GM12873 (cell line): Measurements from ENCODE around the gene MRPL36.

Experiments
- TF ChIP-seq, protein P1 (sequence below): IDR thresholded peaks from 2 replicates; pipeline ENCODE4 v1.5.1; 2012; ENCODE audit warnings: low read depth, mild to moderate bottlenecking, moderate library complexity, low read length, control low read depth; ENCODE audit not compliant: insufficient read depth; ENCODE audit errors: missing control alignments

The MRPL36 gene

DNA sequence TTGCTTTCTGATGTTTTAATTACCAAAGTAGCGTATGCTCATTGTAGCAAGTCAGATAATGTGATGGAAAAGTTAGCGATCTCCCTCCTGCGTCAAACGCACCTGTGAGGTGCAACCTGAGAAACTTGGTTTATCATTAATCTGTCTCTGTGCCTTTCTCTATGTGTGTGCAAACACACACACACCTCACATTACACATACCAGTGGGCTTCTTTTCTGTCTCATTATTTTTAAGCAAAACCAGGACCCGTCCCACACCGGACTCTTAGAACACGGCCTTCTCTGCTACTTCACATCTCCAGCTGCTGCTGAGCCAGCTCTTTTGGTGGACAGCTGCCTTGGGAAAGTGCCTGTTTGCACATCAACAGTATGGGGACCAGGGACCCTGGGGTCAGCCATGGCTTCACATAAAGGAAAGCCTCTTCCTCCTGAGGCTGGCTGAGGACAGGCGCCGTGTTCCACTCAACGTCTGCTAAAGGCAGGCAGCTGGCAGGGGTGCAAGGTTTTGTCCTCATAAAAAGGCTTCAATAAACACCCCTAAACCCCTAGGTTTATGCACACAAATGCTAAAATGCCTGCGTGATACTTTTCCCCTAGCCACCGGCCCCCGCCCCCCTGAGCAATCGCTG, 44.2 kb downstream of the MRPL36 start:
- TF ChIP-seq, protein P1, sequence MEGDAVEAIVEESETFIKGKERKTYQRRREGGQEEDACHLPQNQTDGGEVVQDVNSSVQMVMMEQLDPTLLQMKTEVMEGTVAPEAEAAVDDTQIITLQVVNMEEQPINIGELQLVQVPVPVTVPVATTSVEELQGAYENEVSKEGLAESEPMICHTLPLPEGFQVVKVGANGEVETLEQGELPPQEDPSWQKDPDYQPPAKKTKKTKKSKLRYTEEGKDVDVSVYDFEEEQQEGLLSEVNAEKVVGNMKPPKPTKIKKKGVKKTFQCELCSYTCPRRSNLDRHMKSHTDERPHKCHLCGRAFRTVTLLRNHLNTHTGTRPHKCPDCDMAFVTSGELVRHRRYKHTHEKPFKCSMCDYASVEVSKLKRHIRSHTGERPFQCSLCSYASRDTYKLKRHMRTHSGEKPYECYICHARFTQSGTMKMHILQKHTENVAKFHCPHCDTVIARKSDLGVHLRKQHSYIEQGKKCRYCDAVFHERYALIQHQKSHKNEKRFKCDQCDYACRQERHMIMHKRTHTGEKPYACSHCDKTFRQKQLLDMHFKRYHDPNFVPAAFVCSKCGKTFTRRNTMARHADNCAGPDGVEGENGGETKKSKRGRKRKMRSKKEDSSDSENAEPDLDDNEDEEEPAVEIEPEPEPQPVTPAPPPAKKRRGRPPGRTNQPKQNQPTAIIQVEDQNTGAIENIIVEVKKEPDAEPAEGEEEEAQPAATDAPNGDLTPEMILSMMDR, result no peak

DNA sequence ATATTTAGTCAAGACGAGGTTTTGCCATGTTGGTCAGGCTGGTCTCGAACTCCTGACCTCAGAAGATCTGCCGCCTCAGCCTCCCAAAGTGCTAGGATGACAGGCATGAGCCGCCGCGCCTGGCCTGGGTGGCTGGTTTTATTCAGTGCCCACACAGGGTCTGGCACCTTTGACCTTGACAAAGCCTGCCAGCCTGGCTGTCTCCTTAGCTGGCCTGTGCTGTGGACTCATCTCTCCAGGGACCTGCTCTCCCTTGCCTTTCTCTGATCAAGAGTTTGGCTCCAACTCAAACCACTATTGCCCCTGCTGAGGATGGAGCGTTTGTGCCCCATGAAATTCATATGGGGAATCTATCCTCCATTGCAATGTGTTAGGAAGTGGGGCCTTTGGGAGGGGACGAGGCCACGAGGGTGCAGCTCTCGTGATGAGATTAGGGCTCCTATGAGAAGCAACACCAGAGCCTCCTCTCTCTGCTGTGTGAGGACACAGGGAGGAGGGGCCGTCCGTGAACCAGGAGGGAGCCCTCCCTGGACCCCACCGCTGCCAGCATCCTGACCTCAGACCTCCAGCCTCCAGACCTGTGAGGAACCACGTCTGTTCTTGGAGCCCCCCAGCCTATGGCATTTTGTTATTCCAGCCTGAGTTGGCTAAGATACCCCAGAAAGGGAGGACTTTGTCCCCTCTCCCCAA, 45.0 kb downstream of the MRPL36 start:
- TF ChIP-seq, protein P1, result no peak

DNA sequence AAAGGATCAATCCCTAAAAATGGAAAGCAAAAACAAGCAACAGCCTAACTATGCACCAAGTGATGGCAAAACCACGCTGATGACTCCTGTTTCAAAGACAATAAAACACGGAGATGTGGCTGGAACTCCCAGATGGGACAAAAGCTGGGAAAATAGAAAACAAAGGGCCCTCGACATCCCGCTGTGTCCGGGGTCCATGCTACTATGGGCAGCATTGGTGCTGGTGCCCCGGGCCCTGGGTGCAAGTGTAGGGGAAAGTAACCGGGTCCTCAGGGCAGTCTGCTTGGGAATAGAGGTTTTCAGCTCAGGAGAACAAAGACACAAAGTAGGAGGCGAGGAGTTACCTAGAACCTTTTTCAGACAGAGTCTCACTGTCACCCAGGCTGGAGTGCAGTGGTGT, 46.1 kb downstream of the MRPL36 start:
- TF ChIP-seq, protein P1, result no peak

DNA sequence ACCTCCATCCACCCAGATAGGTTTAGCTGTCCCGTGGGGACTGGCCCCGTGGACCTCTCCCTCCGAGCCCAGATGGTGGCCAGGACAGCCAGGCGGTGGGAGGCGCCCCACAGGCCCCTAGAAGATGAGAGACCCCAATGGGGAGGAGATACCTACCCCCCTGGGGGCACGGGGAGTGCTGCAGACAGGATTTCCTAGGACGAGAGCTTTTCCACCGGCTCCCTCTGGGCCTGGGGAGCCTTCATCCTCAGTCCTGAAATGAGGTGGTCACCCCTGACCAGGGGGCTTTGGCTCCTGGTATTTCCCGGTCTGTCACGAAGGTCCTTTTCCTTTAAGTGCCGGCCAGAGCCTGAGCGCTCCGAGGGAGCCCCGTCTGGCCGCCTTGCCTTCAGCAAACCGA, 46.8 kb downstream of the MRPL36 start:
- TF ChIP-seq, protein P1, result no peak

DNA sequence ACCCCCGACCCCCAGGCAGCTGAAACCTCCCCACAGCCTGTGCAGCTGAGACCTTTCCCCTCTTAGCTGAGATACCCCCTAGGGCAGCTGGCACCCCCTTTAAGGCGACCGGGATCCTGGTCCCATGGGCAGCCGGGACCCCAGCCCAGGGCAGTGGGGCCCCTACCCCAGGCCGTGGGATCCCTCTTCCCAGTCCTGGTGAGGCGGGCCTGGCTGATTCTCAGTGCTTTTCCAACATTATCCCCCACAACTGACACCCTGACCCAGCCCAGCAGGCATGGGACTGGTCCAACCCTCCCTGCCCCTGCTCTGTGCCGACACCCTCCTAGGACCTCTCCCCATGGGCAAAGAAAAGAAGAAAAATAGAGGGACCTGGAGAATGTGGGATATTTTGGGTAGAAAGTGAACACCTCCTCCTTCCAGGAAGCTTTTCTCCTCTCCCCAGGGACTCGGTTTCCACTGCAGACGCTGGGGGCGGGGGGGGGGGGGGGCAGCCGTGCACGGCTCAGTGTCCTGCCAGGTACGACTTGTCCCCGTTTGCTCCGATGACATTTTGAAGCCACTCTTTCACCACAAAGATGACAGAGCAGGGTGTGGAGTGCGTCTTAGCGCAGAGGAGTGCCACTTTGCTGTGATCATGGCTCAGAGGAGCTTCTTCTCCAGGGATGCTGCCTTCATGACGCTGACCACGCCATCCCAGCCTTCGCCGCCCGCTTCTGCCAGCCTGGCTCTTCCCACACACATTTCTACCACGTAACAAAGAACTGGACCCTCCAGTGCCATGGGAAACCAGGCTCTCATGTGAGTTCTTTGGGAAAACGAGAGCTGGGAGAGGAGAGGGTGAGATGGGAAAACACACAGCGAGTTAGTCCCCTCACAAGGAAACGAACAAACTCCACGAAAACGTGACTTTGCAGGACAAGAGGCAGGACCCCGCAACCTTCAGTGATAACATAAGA, 47.5 kb downstream of the MRPL36 start:
- TF ChIP-seq, protein P1, result no peak

DNA sequence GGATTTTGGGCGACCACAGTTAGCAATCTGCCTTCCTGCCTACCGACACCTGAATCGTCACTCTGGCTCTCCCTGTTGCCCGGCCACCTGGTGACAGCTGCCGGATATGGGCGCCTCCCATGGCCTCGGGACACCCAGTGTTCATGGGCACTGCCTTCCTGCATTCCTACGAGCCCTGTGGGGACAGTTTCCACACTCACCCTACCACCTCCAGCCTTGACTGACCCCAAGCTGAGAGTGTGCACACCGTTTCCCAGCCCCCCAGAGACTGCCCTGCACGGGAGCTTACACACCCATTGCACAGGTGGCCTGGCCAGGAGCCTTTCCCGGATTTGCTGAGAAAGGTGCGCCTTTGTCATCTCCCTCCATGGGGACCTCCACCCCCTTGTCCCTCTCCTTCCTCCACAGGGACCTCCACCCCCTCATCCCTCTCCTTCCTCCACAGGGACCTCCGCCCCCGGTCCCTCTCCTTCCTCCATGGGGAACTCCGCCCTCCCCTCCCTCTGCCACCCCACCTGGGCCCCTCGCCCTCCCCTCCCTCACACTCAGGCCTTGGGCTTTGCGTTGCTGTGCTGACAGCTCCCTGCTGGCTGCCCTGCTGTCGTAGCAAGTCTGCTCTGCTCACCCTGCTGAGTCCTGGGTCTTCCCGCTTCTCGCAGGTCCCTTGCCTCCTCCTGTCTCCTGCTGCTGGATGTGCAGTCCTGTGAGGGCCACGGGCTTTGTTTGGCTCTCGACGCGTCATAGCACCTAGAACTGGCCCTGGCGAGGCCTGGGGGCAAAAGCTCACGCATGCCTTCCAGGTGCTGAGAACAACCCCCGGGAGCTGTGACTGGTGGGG, 48.4 kb downstream of the MRPL36 start:
- TF ChIP-seq, protein P1, result no peak

DNA sequence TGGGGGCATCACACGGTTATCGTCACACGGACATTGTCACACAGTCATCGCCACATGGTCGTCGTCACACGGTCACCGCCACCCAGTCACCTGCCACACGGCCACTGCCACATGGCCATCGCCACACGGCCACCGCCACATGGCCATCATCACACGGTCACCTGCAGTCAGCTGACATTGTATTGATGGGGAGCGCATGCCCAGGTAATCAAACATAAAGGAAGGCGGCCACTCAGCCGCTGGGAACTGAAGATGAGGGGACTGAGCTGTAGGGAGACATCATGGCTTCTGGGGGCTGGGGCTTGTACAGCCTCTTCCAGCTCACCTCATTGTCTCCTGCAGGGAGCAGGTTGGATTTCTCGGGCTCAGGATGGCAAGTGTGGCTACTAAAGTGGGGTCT, 49.2 kb downstream of the MRPL36 start:
- TF ChIP-seq, protein P1, result no peak
